Astrocyte (in vitro differentiated cells and primary cell): ENCODE measurements around the gene COL26A1. TPM values are rescaled to one million over a fixed set of nuclear protein-coding genes. Genes with fewer than 3 reads are reported as not detected.

Experiments used
- DNase-seq: peaks from one replicate; pipeline ENCODE4 v3.0.0-alpha.2; 2010; ENCODE audit warnings: low read depth
- FAIRE-seq: peaks from 2 replicates; lab custom pipeline; 2011; peaks lifted over from hg19 to GRCh38; lab: Jason Lieb, UNC
- H2AFZ ChIP-seq: 2 replicates; pipeline ENCODE4 v1.6.0; 2012; ENCODE audit warnings: low read depth, low read length, inconsistent platforms
- H3K27ac ChIP-seq: 2 replicates; pipeline ENCODE4 v1.5.1; 2011; ENCODE audit warnings: low read depth, low read length, inconsistent platforms
- H3K27me3 ChIP-seq: 2 replicates; pipeline ENCODE4 v1.6.0; 2011; ENCODE audit warnings: low read length, inconsistent platforms; ENCODE audit not compliant: insufficient read depth
- H3K36me3 ChIP-seq: 2 replicates; pipeline ENCODE4 v1.5.1; 2011; ENCODE audit warnings: low read length, inconsistent platforms; ENCODE audit not compliant: insufficient read depth
- H3K4me1 ChIP-seq: 2 replicates; pipeline ENCODE4 v1.5.1; 2011; ENCODE audit warnings: low read length, inconsistent platforms; ENCODE audit not compliant: insufficient read depth
- H3K4me2 ChIP-seq: 2 replicates; pipeline ENCODE4 v1.6.0; 2012; ENCODE audit warnings: low read length, inconsistent platforms
- H3K4me3 ChIP-seq: 2 replicates; pipeline ENCODE4 v1.5.1; 2011; ENCODE audit warnings: low read depth, mild to moderate bottlenecking, low read length, inconsistent platforms; ENCODE audit not compliant: insufficient read depth
- H3K79me2 ChIP-seq: 2 replicates; pipeline ENCODE4 v1.6.0; 2012; ENCODE audit warnings: mild to moderate bottlenecking, low read length, inconsistent platforms; ENCODE audit not compliant: insufficient read depth
- H3K9ac ChIP-seq: 2 replicates; pipeline ENCODE4 v1.6.0; 2012; ENCODE audit warnings: mild to moderate bottlenecking, low read length, inconsistent platforms
- H3K9me3 ChIP-seq: 2 replicates; pipeline ENCODE4 v1.5.1; 2012; ENCODE audit warnings: low read depth, mild to moderate bottlenecking, low read length, inconsistent platforms; ENCODE audit not compliant: insufficient read depth
- H4K20me1 ChIP-seq: 2 replicates; pipeline ENCODE4 v1.6.0; 2012; ENCODE audit warnings: low read length, inconsistent platforms; ENCODE audit not compliant: insufficient read depth
- H3K27ac Mint-ChIP-seq: one replicate; pipeline ENCODE4 v1.8.0; 2021; ENCODE audit warnings: mild to moderate bottlenecking, mixed read lengths; ENCODE audit not compliant: unreplicated experiment
- H3K27me3 Mint-ChIP-seq: one replicate; pipeline ENCODE4 v1.8.0; 2021; ENCODE audit warnings: low read depth, mixed read lengths; ENCODE audit not compliant: unreplicated experiment
- H3K36me3 Mint-ChIP-seq: one replicate; pipeline ENCODE4 v1.8.0; 2021; ENCODE audit warnings: low read depth, mixed read lengths; ENCODE audit not compliant: unreplicated experiment
- H3K4me1 Mint-ChIP-seq: one replicate; pipeline ENCODE4 v1.8.0; 2021; ENCODE audit warnings: low read depth, mixed read lengths; ENCODE audit not compliant: unreplicated experiment
- H3K4me3 Mint-ChIP-seq: one replicate; pipeline ENCODE4 v1.8.0; 2021; ENCODE audit warnings: mild to moderate bottlenecking, moderate library complexity, mixed read lengths; ENCODE audit not compliant: unreplicated experiment
- H3K9me3 Mint-ChIP-seq: one replicate; pipeline ENCODE4 v1.8.0; 2021; ENCODE audit warnings: mild to moderate bottlenecking, mixed read lengths; ENCODE audit not compliant: unreplicated experiment
- CTCF ChIP-seq: IDR thresholded peaks from 2 replicates; pipeline ENCODE4 v1.5.1; 2011; ENCODE audit warnings: low read depth, mild to moderate bottlenecking, inconsistent platforms, low read length, moderate library complexity; ENCODE audit not compliant: insufficient read depth
- EZH2 ChIP-seq: IDR thresholded peaks from 2 replicates; pipeline ENCODE4 v1.6.1; 2012; ENCODE audit warnings: mild to moderate bottlenecking, low read length, inconsistent platforms; ENCODE audit not compliant: insufficient read depth
- total RNA-seq: library from RNA; stranded (reverse); gene quantifications from 2 replicates; pipeline ENCODE4 v1.2.1, GENCODE V29; 2021

The COL26A1 gene
- total RNA-seq, 1 donor from 2014 or later = 7.1 TPM

GRCh38 chr7:101410743-101411507, 48.2 kb downstream of the COL26A1 start:
- no peaks in the 10 kb centered on the region for H3K79me2 ChIP-seq
- H3K27me3 Mint-ChIP-seq = peaks cover 41% of the 10 kb centered on the region
- no peak overlapping the region for H3K9ac ChIP-seq
- H2AFZ ChIP-seq = peak overlapping the region; percentile 4
- H3K4me3 ChIP-seq = no peak overlapping the region
- FAIRE-seq (no peak), DNase-seq (no peak)
- peaks cover 15% of the 10 kb centered on the region for H3K27me3 ChIP-seq
- H4K20me1 ChIP-seq = no peaks in the 10 kb centered on the region
- no peaks in the 10 kb centered on the region for H3K4me1 ChIP-seq
- H3K27ac ChIP-seq = no peak overlapping the region
- TF ChIP-seq CTCF (peak; percentile 52), EZH2 (no peak)
- no peak overlapping the region for H3K4me3 Mint-ChIP-seq
- no peaks in the 10 kb centered on the region for H3K36me3 Mint-ChIP-seq
- H3K36me3 ChIP-seq = no peaks in the 10 kb centered on the region
- peaks cover 16% of the 10 kb centered on the region for H3K9me3 Mint-ChIP-seq
- H3K4me1 Mint-ChIP-seq = peaks cover 4% of the 10 kb centered on the region
- no peak overlapping the region for H3K27ac Mint-ChIP-seq
- peaks cover 4% of the 10 kb centered on the region for H3K9me3 ChIP-seq
- H3K4me2 ChIP-seq = no peak overlapping the region

- Histone ChIP-seq H3K4me3 (no peak overlapping the region), H3K4me1 (no peaks in the 10 kb centered on the region), H3K36me3 (no peaks in the 10 kb centered on the region), H3K27ac (no peak overlapping the region), H3K9ac (no peak overlapping the region), H3K9me3 (peaks cover 4% of the 10 kb centered on the region), H3K27me3 (peaks cover 10% of the 10 kb centered on the region), H3K4me2 (no peak overlapping the region), H4K20me1 (no peaks in the 10 kb centered on the region), H3K79me2 (no peaks in the 10 kb centered on the region), H2AFZ (peak overlapping the region; percentile 4)
- Mint-ChIP-seq H3K36me3 (no peaks in the 10 kb centered on the region), H3K27me3 (peaks cover 39% of the 10 kb centered on the region), H3K4me1 (peaks cover 4% of the 10 kb centered on the region), H3K4me3 (no peak overlapping the region), H3K27ac (peak overlapping the region; percentile 85), H3K9me3 (peaks cover 16% of the 10 kb centered on the region)
- DNase-seq = no peak
- TF ChIP-seq EZH2 = no peak
- no peak for TF ChIP-seq CTCF
- no peak for FAIRE-seq
These were observed 48.8 kb downstream of the COL26A1 start for GRCh38 chr7:101411508-101411874.

DNA sequence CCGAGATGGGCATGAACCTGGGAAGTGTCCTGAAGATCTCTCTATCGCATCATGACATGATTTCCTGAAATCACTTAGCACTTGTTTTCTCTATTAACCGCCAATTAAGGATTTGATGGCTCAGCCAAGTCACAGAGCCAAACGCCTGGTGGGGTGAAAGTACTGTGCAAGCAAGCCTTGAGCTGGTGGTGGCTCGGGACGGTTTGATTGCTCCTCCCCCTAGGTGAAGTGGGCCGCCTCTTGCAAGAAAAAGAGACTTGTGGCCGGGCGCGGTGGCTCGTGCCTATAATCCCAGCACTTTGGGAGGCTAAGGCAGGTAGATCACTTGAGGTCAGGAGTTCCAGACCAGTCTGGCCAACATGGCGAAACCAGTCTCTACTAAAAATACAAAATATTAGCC, 50.3 kb downstream of the COL26A1 start:
- Histone ChIP-seq H3K27ac (no peak overlapping the region), H3K4me2 (no peak overlapping the region), H3K27me3 (peaks cover 3% of the 10 kb centered on the region), H2AFZ (no peak overlapping the region), H3K9ac (no peak overlapping the region), H3K36me3 (no peaks in the 10 kb centered on the region), H3K79me2 (no peaks in the 10 kb centered on the region), H4K20me1 (no peaks in the 10 kb centered on the region), H3K4me3 (no peak overlapping the region), H3K4me1 (no peaks in the 10 kb centered on the region), H3K9me3 (no peaks in the 10 kb centered on the region)
- H3K4me3 Mint-ChIP-seq = no peak overlapping the region
- H3K36me3 Mint-ChIP-seq = peaks cover 2% of the 10 kb centered on the region
- no peak overlapping the region for H3K27ac Mint-ChIP-seq
- peaks cover 18% of the 10 kb centered on the region for H3K9me3 Mint-ChIP-seq
- FAIRE-seq (no peak), DNase-seq (no peak)
- peaks cover 28% of the 10 kb centered on the region for H3K27me3 Mint-ChIP-seq
- H3K4me1 Mint-ChIP-seq = peaks cover 4% of the 10 kb centered on the region
- TF ChIP-seq CTCF (no peak), EZH2 (no peak)
